Brain microvascular endothelial cell (primary cell): ENCODE results near the gene MMP23B.
A peak's percentile ranks its signal among the peaks of the same experiment; 100 is the strongest.

Source experiments
- DNase-seq: peaks from one replicate; pipeline ENCODE4 v3.0.0-alpha.2; 2020
- H3K27ac ChIP-seq: fragments of 250-450 bp; sonication (Bioruptor Pico); 2 replicates; pipeline ENCODE4 v1.5.1; 2020; ENCODE audit warnings: mild to moderate bottlenecking, moderate library complexity
- H3K27me3 ChIP-seq: fragments of 250-450 bp; sonication (Bioruptor Pico); replicated peaks from 2 replicates; pipeline ENCODE4 v1.5.1; 2020; ENCODE audit warnings: mild to moderate bottlenecking
- H3K36me3 ChIP-seq: fragments of 250-450 bp; sonication (Bioruptor Pico); replicated peaks from 2 replicates; pipeline ENCODE4 v1.5.1; 2020; ENCODE audit warnings: mild to moderate bottlenecking
- H3K4me3 ChIP-seq: 2 replicates; pipeline ENCODE4 v1.5.1; 2011; ENCODE audit warnings: low read depth, mild to moderate bottlenecking, control low read depth, low read length, moderate library complexity
- in situ Hi-C: cut with HindIII; loops from 2 replicates; pipeline ENCODE4 v1.10.0; 2017; ENCODE audit warnings: low sequenced_read_pairs, low pct_ligation_motif_present
- TF ChIP-seq, protein P1 (sequence below): IDR thresholded peaks from 2 replicates; pipeline ENCODE4 v1.5.1; 2011; ENCODE audit warnings: low read depth, mild to moderate bottlenecking, moderate library complexity, low read length, control low read depth, inconsistent platforms; ENCODE audit errors: missing control alignments

MMP23B gene

DNA sequence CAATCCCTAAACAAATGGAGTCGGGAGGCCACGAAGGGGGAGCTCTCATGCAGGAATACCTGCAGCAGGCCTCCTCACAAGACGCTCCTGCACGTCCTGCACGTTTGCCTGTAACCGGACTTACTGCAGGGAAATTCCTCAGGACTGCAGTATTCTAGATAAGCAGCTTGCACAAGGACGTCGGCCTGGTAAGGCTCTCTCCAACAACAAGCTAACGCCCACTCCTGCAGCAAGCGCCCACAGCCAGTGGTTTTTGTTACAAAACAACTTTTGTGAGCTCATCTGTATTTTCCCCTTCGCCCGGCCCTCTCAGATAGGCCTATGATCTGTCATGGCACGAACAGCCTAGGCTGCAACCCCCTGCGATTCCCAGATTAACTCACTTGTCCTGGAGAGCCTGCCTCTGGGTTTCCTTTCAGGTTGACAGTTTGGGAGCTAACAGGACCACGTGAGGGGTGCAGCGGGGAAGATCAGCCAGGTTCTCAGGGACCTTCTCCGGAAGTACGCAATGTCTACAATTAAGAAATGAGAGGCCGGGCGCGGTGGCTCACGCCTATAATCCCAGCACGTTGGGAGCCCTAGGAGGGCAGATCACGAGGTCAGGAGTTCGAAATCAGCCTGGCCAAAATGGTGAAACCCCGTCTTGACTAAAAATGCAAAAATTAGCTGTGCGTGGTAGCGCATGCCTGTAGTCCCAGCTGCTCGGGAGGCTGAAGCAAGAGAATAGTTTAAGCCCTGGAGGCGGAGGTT, 17.6 kb upstream of the MMP23B start:
- in situ Hi-C loops = no loop called here
- peaks cover 3% of the 10 kb centered on the region for H3K36me3 ChIP-seq
- TF ChIP-seq, protein P1, sequence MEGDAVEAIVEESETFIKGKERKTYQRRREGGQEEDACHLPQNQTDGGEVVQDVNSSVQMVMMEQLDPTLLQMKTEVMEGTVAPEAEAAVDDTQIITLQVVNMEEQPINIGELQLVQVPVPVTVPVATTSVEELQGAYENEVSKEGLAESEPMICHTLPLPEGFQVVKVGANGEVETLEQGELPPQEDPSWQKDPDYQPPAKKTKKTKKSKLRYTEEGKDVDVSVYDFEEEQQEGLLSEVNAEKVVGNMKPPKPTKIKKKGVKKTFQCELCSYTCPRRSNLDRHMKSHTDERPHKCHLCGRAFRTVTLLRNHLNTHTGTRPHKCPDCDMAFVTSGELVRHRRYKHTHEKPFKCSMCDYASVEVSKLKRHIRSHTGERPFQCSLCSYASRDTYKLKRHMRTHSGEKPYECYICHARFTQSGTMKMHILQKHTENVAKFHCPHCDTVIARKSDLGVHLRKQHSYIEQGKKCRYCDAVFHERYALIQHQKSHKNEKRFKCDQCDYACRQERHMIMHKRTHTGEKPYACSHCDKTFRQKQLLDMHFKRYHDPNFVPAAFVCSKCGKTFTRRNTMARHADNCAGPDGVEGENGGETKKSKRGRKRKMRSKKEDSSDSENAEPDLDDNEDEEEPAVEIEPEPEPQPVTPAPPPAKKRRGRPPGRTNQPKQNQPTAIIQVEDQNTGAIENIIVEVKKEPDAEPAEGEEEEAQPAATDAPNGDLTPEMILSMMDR = no peak
- peak overlapping the region; percentile 100 for H3K27ac ChIP-seq
- DNase-seq = peak; percentile 86
- peak overlapping the region; percentile 89 for H3K4me3 ChIP-seq
- H3K27me3 ChIP-seq = no peaks in the 10 kb centered on the region

DNA sequence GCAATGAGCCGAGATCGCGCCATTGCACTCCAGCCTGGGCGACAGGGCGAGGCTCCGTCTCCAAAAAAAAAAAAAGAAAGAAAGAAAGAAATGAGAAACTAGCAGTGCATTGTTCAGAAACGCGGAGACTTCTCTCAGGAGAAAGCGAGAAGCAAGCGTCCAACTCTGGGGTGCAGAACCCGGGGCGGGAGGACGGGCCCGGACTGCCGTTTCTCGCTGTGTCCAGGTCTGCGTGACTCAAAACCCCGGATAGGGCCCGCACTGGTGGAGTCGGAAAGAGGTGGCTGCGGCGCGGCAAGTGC, 17.1 kb upstream of the MMP23B start:
- no peak for DNase-seq
- TF ChIP-seq, protein P1 = no peak
- Histone ChIP-seq H3K27me3 (no peaks in the 10 kb centered on the region), H3K36me3 (peaks cover 3% of the 10 kb centered on the region), H3K27ac (peak overlapping the region; percentile 100), H3K4me3 (peak overlapping the region; percentile 89)
- in situ Hi-C loops = no loop called here

DNA sequence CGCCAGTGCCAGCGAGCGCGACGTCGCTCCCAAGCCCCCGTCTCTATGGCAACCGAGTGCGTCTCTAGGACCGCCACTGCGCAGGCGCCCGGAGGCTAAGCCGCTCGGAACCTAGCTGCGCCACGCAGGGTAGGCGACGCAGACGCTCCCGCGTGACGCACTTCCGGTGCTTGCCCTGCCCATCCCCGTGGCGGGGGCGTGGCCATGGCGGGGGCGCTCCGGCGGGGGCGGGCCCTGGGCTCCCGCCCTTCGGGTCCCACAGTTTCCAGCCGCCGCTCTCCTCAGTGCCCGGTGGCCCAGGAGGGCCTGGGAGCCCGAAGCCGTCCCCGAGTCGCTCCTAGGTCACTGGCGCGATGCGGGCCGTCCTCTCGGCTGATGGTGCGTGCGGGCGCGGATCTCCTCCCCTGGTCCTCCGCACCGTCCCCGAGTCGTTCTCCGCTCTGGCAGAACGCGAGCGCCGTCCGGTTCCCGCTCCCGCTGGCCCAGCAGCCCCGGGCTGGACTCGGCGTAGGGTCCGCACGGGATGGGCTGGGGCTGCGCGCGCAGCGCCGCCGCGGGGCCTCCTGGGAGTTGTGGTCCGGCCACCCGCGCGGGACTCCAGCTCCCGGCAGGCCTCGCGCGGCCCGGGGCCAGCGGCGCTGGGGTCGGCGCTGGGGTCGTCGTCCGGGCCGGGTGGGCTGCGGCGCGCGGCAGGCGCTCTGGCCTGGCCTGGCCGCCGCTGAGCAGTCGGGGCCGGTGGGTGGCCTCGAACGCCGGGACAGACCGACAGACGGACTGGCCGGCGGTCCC, 16.5 kb upstream of the MMP23B start, which contains the start of gene MIB2:
Gene MIB2 (plus strand): TSS at position 245 of the 789 bp plus-strand sequence. CDS start 7,953 bp downstream, outside the sequence.
- peak; percentile 88 for DNase-seq
- peak within 1 kb of the TSS; percentile 100 for H3K27ac ChIP-seq
- in situ Hi-C loops = no loop called here
- H3K27me3 ChIP-seq = no peaks in the 10 kb centered on the region
- TF ChIP-seq, protein P1 = no peak
- peak within 1 kb of the TSS; percentile 89 for H3K4me3 ChIP-seq
- H3K36me3 ChIP-seq = peaks cover 3% of the 10 kb centered on the region

DNA sequence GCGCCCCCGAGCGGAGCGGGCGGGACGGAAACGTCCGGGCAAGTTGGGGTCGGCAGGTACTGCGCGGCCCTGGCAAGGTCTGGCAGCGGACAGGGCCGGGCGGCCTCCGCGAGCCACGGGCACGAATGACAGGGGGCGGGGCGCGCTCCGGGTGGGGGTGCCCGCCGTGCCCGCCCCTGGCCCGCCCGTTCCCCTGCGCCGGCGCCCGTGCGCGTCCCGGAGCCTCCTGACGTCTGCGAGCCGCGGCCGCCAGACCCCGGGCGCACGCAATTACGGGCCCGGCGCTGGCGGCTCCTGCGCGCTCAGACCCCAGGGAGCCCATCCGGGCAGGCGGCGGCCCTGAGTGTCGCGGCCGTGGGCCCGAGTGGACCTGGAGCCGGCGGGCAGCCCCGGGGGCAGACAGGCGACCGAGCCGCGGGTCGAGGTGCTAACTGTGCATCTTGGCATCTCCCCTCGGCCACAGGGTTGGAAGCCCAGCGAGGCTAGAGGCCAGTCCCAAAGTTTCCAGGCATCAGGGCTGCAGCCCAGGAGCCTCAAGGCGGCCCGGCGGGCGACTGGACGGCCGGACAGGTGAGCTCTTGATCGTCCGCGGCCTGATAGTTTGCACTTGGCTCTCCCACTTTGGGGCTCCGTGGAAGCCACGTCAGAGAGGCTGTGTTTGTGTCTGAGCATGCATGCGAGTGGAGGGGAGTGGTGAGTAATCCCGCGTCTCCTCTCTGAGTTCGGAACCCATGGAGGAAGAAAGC, 15.8 kb upstream of the MMP23B start:
- H3K27ac ChIP-seq = peak overlapping the region; percentile 100
- peaks cover 3% of the 10 kb centered on the region for H3K36me3 ChIP-seq
- no peak for DNase-seq
- peak overlapping the region; percentile 89 for H3K4me3 ChIP-seq
- H3K27me3 ChIP-seq = no peaks in the 10 kb centered on the region
- in situ Hi-C loops = no loop called here
- TF ChIP-seq, protein P1 = no peak

DNA sequence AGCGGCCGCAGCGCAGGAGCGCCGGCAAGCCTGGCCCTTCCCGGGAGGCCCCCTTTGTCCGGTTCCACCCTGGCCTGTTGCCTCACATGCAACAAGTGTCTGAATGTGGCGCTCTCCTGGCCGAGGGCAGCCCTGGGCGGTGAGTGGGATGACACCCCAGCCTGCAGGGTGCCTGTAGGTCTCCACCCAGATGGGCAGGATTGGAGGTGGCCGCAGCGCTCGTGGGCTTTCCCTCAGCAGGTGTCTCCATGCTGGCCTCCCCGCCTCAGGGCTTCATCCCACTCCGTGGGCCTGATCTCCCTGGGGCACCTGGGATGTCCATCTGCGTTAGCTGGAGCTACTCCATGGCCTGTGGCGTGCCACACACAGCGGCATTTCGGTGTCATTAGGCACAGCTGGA, 15.1 kb upstream of the MMP23B start:
- Histone ChIP-seq H3K27ac (no peak overlapping the region), H3K36me3 (peaks cover 3% of the 10 kb centered on the region), H3K4me3 (peak overlapping the region; percentile 89), H3K27me3 (no peaks in the 10 kb centered on the region)
- DNase-seq = no peak
- in situ Hi-C loops = no loop called here
- TF ChIP-seq, protein P1 = no peak
